SHP77 treated with DMSO at 0.1 percent for 48 hours (cell line): ENCODE measurements around the gene AQP5.

Experiments used
- DNase-seq: peaks from one replicate; lab custom pipeline; 2025; lab: John Stamatoyannopoulos, UW

The AQP5 gene

GRCh38 chr12:49932533-49933130 is 29.0 kb upstream of the AQP5 start:
- no peak for DNase-seq

- no peak for DNase-seq
Observed at GRCh38 chr12:49933796-49934195, 27.9 kb upstream of the AQP5 start.

GRCh38 chr12:49934505-49934904 is 27.2 kb upstream of the AQP5 start:
- DNase-seq: no peak

- DNase-seq: no peak
Observed at GRCh38 chr12:49936925-49937324, 24.7 kb upstream of the AQP5 start.

- DNase-seq: no peak
Observed at GRCh38 chr12:49937639-49938300, 23.9 kb upstream of the AQP5 start.

- no peak for DNase-seq
Observed at GRCh38 chr12:49939307-49939706, 22.4 kb upstream of the AQP5 start.

- no peak for DNase-seq
Observed at GRCh38 chr12:49939707-49940106, 22.0 kb upstream of the AQP5 start.

GRCh38 chr12:49941556-49942511 is 19.8 kb upstream of the AQP5 start:
- no peak for DNase-seq

GRCh38 chr12:49942512-49942893 is 19.2 kb upstream of the AQP5 start:
- no peak for DNase-seq

GRCh38 chr12:49942921-49943624 is 18.6 kb upstream of the AQP5 start:
- no peak for DNase-seq

GRCh38 chr12:49943625-49943960 is 18.1 kb upstream of the AQP5 start:
- no peak for DNase-seq

- DNase-seq: no peak
Observed at GRCh38 chr12:49944046-49944445, 17.6 kb upstream of the AQP5 start.

- no peak for DNase-seq
Observed at GRCh38 chr12:49944718-49945117, 17.0 kb upstream of the AQP5 start.

- DNase-seq: peak; percentile 50
Observed at GRCh38 chr12:49945394-49946080, 16.1 kb upstream of the AQP5 start.

- no peak for DNase-seq
Observed at GRCh38 chr12:49946086-49946485, 15.6 kb upstream of the AQP5 start.

- no peak for DNase-seq
Observed at GRCh38 chr12:49946497-49946896, 15.2 kb upstream of the AQP5 start.

GRCh38 chr12:49947593-49948226 is 14.0 kb upstream of the AQP5 start:
- DNase-seq: no peak

- no peak for DNase-seq
Observed at GRCh38 chr12:49948866-49949845, 12.5 kb upstream of the AQP5 start.

GRCh38 chr12:49949866-49950265 is 11.8 kb upstream of the AQP5 start:
- no peak for DNase-seq
